Fibroblast of pulmonary artery (primary cell): ENCODE data around the gene PKMYT1.

ENCODE experiments used
- DNase-seq: peaks from one replicate; pipeline ENCODE4 v3.0.0-alpha.2; 2010; ENCODE audit warnings: low read depth
- H3K4me3 ChIP-seq: replicated peaks from 2 replicates; pipeline ENCODE4 v1.5.1; 2011; ENCODE audit warnings: low read depth, mild to moderate bottlenecking, control low read depth, low read length, moderate library complexity
- TF ChIP-seq, protein P1 (sequence below): IDR thresholded peaks from 2 replicates; pipeline ENCODE4 v1.5.1; 2011; ENCODE audit warnings: mild to moderate bottlenecking, control low read depth, low read length, inconsistent platforms; ENCODE audit errors: missing control alignments

The PKMYT1 gene

DNA sequence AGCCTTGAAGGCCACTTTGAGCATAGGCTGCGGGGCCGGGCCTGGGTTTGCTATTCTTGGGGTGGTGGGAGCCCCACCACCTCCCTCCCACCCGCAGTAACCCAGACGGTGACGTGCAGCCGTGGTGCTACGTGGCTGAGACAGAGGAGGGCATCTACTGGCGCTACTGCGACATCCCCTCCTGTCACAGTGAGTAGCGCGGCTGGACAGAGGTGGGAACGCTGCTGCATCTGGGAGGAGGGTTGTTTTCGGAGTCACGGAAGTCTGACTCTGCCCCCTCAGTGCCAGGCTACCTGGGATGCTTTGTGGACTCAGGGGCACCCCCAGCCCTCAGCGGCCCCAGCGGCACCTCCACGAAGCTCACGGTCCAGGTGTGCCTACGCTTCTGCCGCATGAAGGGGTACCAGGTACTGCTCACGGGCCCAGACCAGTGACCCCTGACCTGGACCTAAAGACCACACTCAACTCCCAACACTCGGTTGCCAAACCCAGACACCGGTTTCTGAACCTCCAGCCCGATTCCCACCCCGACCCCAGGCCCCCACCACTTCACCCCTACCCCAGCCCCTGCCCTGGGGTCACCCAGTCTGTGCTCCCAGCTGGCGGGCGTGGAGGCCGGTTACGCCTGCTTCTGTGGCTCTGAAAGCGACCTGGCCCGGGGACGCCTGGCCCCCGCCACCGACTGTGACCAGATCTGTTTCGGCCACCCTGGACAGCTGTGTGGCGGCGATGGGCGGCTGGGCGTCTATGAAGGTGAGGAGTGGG is 14.0 kb downstream of the PKMYT1 start:
- TF ChIP-seq, protein P1, sequence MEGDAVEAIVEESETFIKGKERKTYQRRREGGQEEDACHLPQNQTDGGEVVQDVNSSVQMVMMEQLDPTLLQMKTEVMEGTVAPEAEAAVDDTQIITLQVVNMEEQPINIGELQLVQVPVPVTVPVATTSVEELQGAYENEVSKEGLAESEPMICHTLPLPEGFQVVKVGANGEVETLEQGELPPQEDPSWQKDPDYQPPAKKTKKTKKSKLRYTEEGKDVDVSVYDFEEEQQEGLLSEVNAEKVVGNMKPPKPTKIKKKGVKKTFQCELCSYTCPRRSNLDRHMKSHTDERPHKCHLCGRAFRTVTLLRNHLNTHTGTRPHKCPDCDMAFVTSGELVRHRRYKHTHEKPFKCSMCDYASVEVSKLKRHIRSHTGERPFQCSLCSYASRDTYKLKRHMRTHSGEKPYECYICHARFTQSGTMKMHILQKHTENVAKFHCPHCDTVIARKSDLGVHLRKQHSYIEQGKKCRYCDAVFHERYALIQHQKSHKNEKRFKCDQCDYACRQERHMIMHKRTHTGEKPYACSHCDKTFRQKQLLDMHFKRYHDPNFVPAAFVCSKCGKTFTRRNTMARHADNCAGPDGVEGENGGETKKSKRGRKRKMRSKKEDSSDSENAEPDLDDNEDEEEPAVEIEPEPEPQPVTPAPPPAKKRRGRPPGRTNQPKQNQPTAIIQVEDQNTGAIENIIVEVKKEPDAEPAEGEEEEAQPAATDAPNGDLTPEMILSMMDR = no peak
- DNase-seq = no peak
- H3K4me3 ChIP-seq = no peak overlapping the region

DNA sequence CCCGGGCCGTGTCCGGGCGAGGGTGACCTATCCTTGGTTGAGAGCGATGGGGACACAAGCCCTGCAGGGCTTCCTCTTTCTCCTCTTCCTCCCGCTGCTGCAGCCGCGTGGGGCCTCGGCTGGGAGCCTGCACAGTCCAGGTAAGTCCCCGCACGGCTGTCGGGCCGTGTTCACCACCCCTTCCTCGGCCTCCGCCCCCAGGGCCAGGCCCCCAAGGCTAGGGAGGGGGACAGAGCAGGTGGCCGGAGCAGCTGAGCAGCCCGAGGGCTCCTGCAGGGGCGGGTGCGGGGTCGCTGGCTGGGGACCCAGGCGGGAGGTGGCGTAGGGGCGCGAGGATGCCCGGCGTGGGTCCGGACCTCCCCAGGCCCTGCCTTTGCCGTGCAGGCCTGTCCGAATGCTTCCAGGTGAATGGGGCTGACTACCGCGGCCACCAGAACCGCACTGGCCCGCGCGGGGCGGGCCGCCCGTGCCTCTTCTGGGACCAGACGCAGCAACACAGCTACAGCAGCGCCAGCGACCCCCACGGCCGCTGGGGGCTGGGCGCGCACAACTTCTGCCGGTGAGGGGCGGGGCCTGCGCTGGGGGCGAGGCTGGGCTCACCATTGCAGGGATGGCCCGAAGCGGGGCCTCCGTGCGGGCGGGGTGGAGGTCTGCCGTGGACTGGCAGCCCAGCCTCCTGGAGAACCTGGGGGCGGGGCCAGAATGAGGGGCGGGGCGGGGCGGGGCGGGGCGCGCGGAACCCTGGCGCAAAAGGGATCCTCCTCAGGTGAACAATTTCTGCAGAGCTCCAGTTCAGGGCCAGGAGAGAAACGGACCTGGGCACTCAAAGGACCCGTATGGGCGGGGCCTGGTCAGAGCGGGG is 15.5 kb downstream of the PKMYT1 start:
- TF ChIP-seq, protein P1 = no peak
- DNase-seq = no peak
- H3K4me3 ChIP-seq = no peak overlapping the region

DNA sequence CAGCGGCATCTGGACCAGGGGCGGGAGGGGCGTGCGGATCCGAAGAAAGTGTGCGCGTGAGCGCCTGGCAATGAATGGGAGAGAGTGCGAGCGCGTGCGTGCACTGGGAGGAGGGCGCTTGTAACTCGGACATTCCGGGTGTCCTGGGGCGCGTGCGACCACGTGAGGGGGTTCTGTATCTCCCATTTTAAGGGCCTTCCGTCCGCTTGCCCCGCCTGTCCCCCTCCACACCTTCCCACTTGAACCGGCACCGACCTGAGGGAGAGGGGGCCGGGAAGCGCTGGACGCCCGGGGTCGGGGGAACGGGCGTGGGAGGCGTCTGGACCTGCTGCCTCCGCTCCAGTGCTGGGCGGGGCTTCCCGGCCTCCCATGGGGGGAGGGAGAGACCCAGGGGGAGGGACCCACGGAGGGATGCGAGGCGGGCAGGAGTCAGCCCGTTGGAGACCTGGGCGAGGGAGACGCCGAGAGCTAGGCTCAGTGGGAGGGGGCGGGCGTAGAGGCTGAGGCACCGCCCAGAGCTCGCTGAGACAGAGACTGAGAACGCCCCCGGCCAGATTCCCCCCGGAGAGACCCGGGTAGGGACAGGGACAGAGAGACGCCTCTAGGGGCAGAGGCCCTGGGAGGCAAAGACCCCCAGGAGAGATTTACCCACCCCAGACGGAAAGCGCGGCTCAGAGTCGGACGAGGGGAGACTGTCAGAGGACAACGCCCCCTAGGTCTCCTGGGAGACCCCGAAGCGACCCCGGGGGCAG is 16.3 kb downstream of the PKMYT1 start, which contains the start of gene KREMEN2:
KREMEN2 (plus strand) TSS at position 553 of the 752 bp plus-strand sequence. CDS start 246 bp downstream, outside the sequence.
- no peak for DNase-seq

DNA sequence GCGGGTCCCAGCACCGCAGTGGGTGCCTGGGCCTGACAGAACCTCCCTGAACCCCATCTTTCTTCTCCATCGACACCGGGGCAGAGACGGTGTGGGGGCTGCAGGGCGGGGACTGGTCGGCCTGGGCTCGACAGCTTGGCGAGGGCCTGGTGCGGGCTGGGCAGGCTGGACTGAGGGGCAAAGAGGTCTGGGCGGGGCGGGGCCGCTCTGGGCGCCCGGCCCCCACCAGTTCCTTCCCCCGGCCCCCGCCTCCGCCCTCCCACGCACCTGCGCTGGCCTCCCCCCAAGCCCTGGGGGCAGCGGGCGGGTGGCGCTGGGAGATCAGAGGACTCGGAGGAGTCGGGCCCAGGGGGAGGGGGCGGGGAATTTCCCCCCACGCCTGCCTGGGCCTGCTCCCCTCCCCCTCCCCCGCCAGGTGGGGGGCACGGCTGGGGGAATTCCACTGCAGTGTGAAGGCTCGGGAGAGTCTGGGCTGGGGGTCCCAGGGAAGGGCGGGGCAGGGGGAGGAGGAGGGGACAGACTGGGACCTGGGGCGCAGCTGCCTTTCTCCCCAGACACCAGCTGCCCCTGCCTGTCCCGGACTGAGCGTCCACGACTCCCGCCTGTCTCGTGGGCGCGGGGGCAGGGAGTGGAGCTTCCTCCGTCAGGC is 17.0 kb downstream of the PKMYT1 start:
- no peak overlapping the region for H3K4me3 ChIP-seq
- TF ChIP-seq, protein P1 = no peak
- DNase-seq = no peak

More for the DNA sequence above, 16.3 kb downstream of the PKMYT1 start, which contains the start of gene KREMEN2:
- H3K4me3 ChIP-seq = no peak within 1 kb of the TSS
- TF ChIP-seq, protein P1 = no peak

DNA sequence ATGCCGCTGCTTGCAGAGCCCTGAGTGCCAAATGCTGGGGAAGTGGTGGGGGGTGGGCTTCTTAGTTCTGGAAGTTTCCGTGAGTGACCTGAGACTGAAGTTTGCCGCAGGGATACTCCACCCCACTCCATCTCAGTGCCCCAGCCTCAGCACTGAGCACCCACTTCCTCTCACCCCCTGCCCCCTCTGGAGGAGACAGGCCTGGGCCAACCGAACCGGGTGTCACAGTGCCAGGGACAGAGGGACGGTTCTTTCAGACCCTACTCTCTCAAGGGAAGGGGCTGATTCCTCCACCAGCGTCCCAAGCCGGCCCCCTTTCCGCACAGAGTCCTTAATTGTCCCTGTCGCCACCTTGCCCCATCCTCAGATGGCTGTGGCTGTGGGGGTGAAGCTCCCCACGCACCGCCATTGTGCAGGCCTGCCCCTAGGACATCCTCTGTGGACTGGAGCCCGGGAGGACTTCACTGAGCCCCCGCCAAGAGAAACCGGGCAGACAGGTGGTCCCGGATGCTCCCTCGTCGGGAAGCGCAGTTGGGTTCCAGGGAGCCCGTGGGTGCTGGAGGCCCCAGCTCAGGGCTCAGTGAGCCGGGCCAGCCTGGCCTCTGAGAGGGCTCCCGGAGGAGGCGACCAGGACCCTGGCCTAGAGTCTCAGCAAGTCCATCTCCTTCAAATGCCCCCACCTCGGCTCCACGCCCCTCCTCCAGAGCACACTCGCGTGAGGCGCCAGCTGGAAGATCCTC is 17.7 kb downstream of the PKMYT1 start:
- DNase-seq = no peak
- H3K4me3 ChIP-seq = no peak overlapping the region
- TF ChIP-seq, protein P1 = no peak
